Upper lobe of right lung (tissue), 1 donor: ENCODE measurements around the gene ADH1C. TPM values are rescaled to one million over a fixed set of nuclear protein-coding genes. Genes with fewer than 3 reads are reported as not detected.
A peak's percentile ranks its signal among the peaks of the same experiment; 100 is the strongest.
"Not testable (repeated sequence)": the region's sequence is repeated elsewhere in the genome, so short reads cannot be mapped to it uniquely, and the experiment has no call there.

Source experiments
- ATAC-seq: fragments of 200-7000 bp; cut with Tn5 transposase; one replicate; pipeline ENCODE4 v1.9.1; 2020; ENCODE audit warnings: mild to moderate bottlenecking, moderate library complexity
- DNase-seq: peaks from one replicate; pipeline ENCODE4 v3.0.0-alpha.2; 2020
- H3K27ac ChIP-seq: fragments of 200-600 bp; one replicate; pipeline ENCODE4 v1.8.0; 2022
- H3K27me3 ChIP-seq: fragments of 200-600 bp; one replicate; pipeline ENCODE4 v1.8.0; 2022; ENCODE audit warnings: mild to moderate bottlenecking
- H3K36me3 ChIP-seq: fragments of 200-600 bp; one replicate; pipeline ENCODE4 v1.8.0; 2022
- H3K4me1 ChIP-seq: fragments of 200-600 bp; one replicate; pipeline ENCODE4 v1.8.0; 2022
- H3K4me3 ChIP-seq: fragments of 200-600 bp; one replicate; pipeline ENCODE4 v1.8.0; 2022; ENCODE audit warnings: mild to moderate bottlenecking
- H3K9me3 ChIP-seq: fragments of 200-600 bp; one replicate; pipeline ENCODE4 v1.8.0; 2022
- CTCF ChIP-seq: fragments of 200-600 bp; IDR thresholded peaks from one replicate; pipeline ENCODE4 v1.8.0; 2022; ENCODE audit warnings: antibody characterized with exemption
- intact Hi-C: fragments of 100-400 bp; cut with DNase I; formaldehyde crosslinking; loops from one replicate; pipeline ENCODE4 v1.11.0; 2022
- total RNA-seq: library from RNA; stranded (reverse); fragmentation: NEBNext Ultra II Directional; extraction: Animal tissue kit (Norgen Biotek cat#: 25700); gene quantifications from one replicate; pipeline ENCODE4 v1.2.1, GENCODE V29; 2021
- donor health status: DM: no; HTN: yes; CAD: no; lungs with severe emphysema.

Gene ADH1C
- total RNA-seq, 1 donor from 2014 or later: 6.8 TPM

- no peak for TF ChIP-seq CTCF
- peak overlapping the region; percentile 20 for H3K27ac ChIP-seq
- no peaks in the 10 kb centered on the region for H3K9me3 ChIP-seq
- no peaks in the 10 kb centered on the region for H3K36me3 ChIP-seq
- intact Hi-C loops: no loop called here
- H3K27me3 ChIP-seq: no peaks in the 10 kb centered on the region
- DNase-seq (no peak), ATAC-seq (no peak)
- no peaks in the 10 kb centered on the region for H3K4me1 ChIP-seq
- no peak overlapping the region for H3K4me3 ChIP-seq
Measured at GRCh38 chr4:99381588-99382175, 29.1 kb upstream of the ADH1C start.

GRCh38 chr4:99379571-99379970 is 27.0 kb upstream of the ADH1C start:
- no peak overlapping the region for H3K4me3 ChIP-seq
- no peaks in the 10 kb centered on the region for H3K9me3 ChIP-seq
- TF ChIP-seq CTCF: no peak
- H3K27ac ChIP-seq: no peak overlapping the region
- H3K27me3 ChIP-seq: no peaks in the 10 kb centered on the region
- ATAC-seq (no peak), DNase-seq (no peak)
- intact Hi-C loops: no loop called here
- H3K36me3 ChIP-seq: no peaks in the 10 kb centered on the region
- no peaks in the 10 kb centered on the region for H3K4me1 ChIP-seq

- DNase-seq (no peak), ATAC-seq (no peak)
- Histone ChIP-seq H3K27ac (no peak overlapping the region), H3K4me3 (no peak overlapping the region), H3K27me3 (no peaks in the 10 kb centered on the region), H3K36me3 (no peaks in the 10 kb centered on the region), H3K9me3 (no peaks in the 10 kb centered on the region), H3K4me1 (no peaks in the 10 kb centered on the region)
- TF ChIP-seq CTCF: no peak
- intact Hi-C loops: no loop called here
Measured at GRCh38 chr4:99378876-99379275, 26.3 kb upstream of the ADH1C start.

- H3K27ac ChIP-seq, H3K9me3 ChIP-seq, H3K4me1 ChIP-seq, intact Hi-C loops, H3K4me3 ChIP-seq, DNase-seq, H3K27me3 ChIP-seq, H3K36me3 ChIP-seq, ATAC-seq: not testable (repeated sequence)
- TF ChIP-seq CTCF: peak; percentile 27
Measured at GRCh38 chr4:99377341-99377740, 24.8 kb upstream of the ADH1C start.

- H3K36me3 ChIP-seq, ATAC-seq, H3K4me3 ChIP-seq, intact Hi-C loops, H3K4me1 ChIP-seq, DNase-seq, H3K27ac ChIP-seq, H3K27me3 ChIP-seq, H3K9me3 ChIP-seq: not testable (repeated sequence)
Measured at GRCh38 chr4:99372464-99372863, 19.9 kb upstream of the ADH1C start.

- ATAC-seq, H3K4me1 ChIP-seq, intact Hi-C loops, H3K9me3 ChIP-seq, H3K27me3 ChIP-seq, H3K4me3 ChIP-seq, H3K36me3 ChIP-seq, DNase-seq, H3K27ac ChIP-seq: not testable (repeated sequence)
Measured at GRCh38 chr4:99367817-99368216, 15.3 kb upstream of the ADH1C start.

- intact Hi-C loops: no loop called here
- TF ChIP-seq CTCF: no peak
Measured at GRCh38 chr4:99366491-99366890, 13.9 kb upstream of the ADH1C start.

More at GRCh38 chr4:99366491-99366890, 13.9 kb upstream of the ADH1C start:
- Histone ChIP-seq H3K36me3 (no peaks in the 10 kb centered on the region), H3K27me3 (no peaks in the 10 kb centered on the region), H3K4me3 (no peak overlapping the region), H3K9me3 (no peaks in the 10 kb centered on the region), H3K27ac (no peak overlapping the region), H3K4me1 (peaks cover under 1% of the 10 kb centered on the region)
- DNase-seq (no peak), ATAC-seq (no peak)
